Type B pancreatic cell (in vitro differentiated cells): Measurements from ENCODE around the gene GCNT1. TPM values are rescaled to one million over a fixed set of nuclear protein-coding genes. Genes with fewer than 3 reads are reported as not detected.
"Not testable (repeated sequence)": the region's sequence is repeated elsewhere in the genome, so short reads cannot be mapped to it uniquely, and the experiment has no call there.

ENCODE experiments used
- DNase-seq: peaks from one replicate; pipeline ENCODE4 v3.0.0; 2021; ENCODE audit warnings: mixed read lengths; ENCODE audit not compliant: unreplicated experiment; ENCODE audit errors: extremely low spot score
- H3K27ac Mint-ChIP-seq: 2 replicates; pipeline ENCODE4 v1.8.0; 2021; ENCODE audit warnings: mild to moderate bottlenecking, mixed read lengths
- H3K27me3 Mint-ChIP-seq: 2 replicates; pipeline ENCODE4 v1.8.0; 2021; ENCODE audit warnings: mixed read lengths
- H3K36me3 Mint-ChIP-seq: 2 replicates; pipeline ENCODE4 v1.8.0; 2021; ENCODE audit warnings: mixed read lengths
- H3K4me1 Mint-ChIP-seq: one replicate; pipeline ENCODE4 v1.8.0; 2021; ENCODE audit warnings: mixed read lengths; ENCODE audit not compliant: unreplicated experiment
- H3K4me3 Mint-ChIP-seq: 2 replicates; pipeline ENCODE4 v1.8.0; 2021; ENCODE audit warnings: mild to moderate bottlenecking, mixed read lengths
- H3K9me3 Mint-ChIP-seq: 2 replicates; pipeline ENCODE4 v1.8.0; 2021; ENCODE audit warnings: mixed read lengths
- total RNA-seq: library from RNA; stranded (reverse); gene quantifications from 2 replicates; pipeline ENCODE4 v1.2.1, GENCODE V29; 2021; ENCODE audit warnings: low replicate concordance
- TF ChIP-seq, protein P1 (sequence below): fragments of 200-600 bp; sonication (generic); conservative IDR thresholded peaks from 2 replicates; pipeline ENCODE4 v1.5.0; 2021; ENCODE audit warnings: antibody characterized with exemption, mild to moderate bottlenecking

GCNT1 gene
- total RNA-seq, 1 donor from 2014 or later, result 23.8 TPM

DNA sequence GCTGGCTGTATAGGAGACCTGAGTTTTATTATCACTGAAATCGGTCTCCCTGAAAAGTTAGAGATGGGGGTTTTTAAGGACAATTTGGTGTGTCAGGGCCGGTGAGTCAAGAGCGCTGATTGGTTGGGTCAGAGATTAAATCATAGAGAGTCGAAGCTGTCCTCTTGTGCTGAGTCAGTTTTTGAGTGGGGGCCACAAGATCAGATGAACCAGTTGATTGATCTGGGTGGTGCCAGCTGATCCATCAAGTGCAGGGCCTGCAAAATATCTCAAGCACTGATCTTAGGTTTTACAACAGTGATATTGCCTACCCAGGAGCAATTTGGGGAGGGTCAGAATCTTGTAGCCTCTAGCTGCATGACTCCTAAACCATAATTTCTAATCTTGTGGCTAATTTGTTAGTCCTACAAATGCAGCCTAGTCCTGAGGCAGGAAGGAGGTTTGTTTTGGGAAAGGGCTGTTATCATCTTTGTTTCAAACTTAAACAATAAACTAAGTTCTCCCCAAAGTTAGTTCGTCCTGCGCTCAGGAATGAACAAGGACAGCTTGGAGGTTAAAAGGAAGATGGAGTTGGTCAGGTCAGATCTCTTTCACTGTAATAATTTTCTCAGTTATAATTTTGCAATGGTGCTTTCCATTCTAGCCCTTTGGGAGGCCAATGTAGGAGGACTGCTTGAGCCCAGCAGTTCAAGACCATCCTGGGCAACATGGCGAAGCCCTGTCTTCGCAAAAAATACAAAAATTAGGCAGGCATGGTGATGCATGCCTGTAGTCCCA lies 33.1 kb upstream of the GCNT1 start:
- Mint-ChIP-seq H3K4me3 (no peak overlapping the region), H3K4me1 (peaks cover 8% of the 10 kb centered on the region), H3K27ac (no peak overlapping the region), H3K9me3 (no peaks in the 10 kb centered on the region), H3K27me3 (no peaks in the 10 kb centered on the region), H3K36me3 (peaks cover 3% of the 10 kb centered on the region)
- no peak for DNase-seq
- TF ChIP-seq, protein P1, sequence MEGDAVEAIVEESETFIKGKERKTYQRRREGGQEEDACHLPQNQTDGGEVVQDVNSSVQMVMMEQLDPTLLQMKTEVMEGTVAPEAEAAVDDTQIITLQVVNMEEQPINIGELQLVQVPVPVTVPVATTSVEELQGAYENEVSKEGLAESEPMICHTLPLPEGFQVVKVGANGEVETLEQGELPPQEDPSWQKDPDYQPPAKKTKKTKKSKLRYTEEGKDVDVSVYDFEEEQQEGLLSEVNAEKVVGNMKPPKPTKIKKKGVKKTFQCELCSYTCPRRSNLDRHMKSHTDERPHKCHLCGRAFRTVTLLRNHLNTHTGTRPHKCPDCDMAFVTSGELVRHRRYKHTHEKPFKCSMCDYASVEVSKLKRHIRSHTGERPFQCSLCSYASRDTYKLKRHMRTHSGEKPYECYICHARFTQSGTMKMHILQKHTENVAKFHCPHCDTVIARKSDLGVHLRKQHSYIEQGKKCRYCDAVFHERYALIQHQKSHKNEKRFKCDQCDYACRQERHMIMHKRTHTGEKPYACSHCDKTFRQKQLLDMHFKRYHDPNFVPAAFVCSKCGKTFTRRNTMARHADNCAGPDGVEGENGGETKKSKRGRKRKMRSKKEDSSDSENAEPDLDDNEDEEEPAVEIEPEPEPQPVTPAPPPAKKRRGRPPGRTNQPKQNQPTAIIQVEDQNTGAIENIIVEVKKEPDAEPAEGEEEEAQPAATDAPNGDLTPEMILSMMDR, result no peak

DNA sequence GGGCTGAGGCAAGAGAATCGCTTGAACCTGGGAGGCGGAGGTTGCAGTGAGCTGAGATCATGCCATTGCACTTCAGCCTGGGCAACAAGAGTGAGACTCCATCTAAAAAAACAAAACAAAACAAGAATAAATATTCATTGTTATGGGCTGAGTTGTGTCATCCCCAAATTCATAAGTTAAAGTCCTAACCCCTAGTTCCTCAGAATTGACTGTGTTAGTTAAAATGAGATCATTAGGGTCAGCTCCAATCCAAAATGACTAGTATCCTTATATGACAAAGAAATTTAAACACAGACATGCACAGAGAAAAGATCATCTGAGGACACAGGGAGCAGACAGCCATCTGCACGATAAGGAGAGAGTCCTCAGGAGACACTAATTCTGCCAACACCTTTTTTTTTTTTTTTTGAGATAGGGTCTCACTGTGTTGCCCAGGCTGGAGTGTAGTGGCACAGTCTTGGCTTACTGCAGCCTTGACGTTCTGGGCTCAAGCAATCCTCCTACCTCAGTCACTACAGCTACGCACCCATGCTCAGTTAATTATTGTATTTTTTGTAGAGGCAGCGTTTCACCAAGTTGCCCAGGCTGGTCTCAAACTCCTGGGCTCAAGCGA lies 32.1 kb upstream of the GCNT1 start:
- Mint-ChIP-seq H3K4me1 (peaks cover 8% of the 10 kb centered on the region), H3K36me3 (peaks cover 3% of the 10 kb centered on the region), H3K9me3 (no peaks in the 10 kb centered on the region), H3K27me3 (no peaks in the 10 kb centered on the region), H3K27ac (no peak overlapping the region), H3K4me3 (no peak overlapping the region)
- DNase-seq, result no peak
- TF ChIP-seq, protein P1, result no peak

DNA sequence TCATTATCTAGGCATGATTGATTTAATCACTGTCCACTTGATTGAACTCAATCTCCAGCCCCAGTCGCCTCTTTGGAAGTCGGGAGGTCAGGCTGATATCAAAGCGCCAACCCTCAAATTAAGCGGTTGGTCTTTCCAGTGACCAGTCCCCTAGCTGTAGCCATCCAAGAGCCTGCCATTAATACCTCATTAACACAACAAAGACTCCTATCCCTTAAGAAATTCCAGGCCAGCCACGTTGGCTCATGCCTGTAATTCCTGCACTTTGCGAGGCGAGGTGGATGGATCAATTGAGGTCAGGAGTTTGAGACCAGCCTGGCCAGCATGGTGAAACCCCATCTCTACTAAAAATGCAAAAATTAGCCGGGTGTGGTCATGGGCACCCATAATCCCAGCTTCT lies 27.4 kb upstream of the GCNT1 start:
- TF ChIP-seq, protein P1, result no peak
- H3K36me3 Mint-ChIP-seq, result no peaks in the 10 kb centered on the region
- DNase-seq, result no peak
- no peaks in the 10 kb centered on the region for H3K27me3 Mint-ChIP-seq
- H3K27ac Mint-ChIP-seq, result no peak overlapping the region
- H3K9me3 Mint-ChIP-seq, result no peaks in the 10 kb centered on the region
- H3K4me3 Mint-ChIP-seq, result no peak overlapping the region
- H3K4me1 Mint-ChIP-seq, result no peaks in the 10 kb centered on the region

DNA sequence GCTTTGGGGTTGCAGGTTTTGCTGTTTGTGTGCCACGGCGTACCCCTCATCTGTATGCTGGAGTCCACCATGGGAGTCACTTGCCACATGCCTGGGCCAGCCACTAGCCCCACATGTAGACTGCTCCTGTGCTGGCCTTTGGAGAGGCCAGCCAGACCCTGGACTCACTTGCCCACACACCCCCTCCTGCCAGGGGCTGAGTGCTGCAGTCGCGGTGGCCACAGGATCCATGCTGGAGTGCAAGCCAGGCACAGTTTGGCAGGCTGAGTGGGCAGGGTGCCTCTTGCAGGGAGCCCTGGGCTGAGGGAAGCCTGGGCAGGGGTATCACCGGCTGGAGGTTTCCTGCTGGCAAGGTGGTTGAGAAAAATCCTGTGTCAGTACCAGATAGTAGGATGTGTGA lies 25.6 kb upstream of the GCNT1 start:
- TF ChIP-seq, protein P1, result no peak
- H3K9me3 Mint-ChIP-seq, result no peaks in the 10 kb centered on the region
- no peaks in the 10 kb centered on the region for H3K36me3 Mint-ChIP-seq
- H3K27me3 Mint-ChIP-seq, result no peaks in the 10 kb centered on the region
- no peak for DNase-seq
- H3K4me3 Mint-ChIP-seq, result no peak overlapping the region
- H3K4me1 Mint-ChIP-seq, result no peaks in the 10 kb centered on the region
- no peak overlapping the region for H3K27ac Mint-ChIP-seq

DNA sequence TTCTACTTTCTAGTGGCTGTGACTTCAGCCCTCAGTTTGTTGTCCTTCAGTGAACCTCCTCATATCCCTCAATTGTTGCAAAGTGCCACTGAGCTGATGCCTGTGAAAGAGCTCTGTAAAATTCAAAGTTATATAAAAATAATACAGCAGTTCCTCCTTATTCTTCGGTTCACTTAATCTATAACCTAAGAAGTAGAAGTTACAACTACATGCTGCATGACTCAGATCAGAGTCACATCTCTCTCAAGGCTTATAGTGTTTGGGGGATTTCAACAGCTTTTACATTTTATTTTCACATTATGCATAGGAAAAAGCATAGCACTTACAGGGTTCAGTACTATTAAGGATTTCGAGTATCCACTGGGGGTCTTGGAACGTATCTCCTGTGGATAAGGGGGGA lies 25.1 kb upstream of the GCNT1 start:
- H3K4me1 Mint-ChIP-seq, result no peaks in the 10 kb centered on the region
- H3K36me3 Mint-ChIP-seq, result no peaks in the 10 kb centered on the region
- no peak overlapping the region for H3K27ac Mint-ChIP-seq
- H3K4me3 Mint-ChIP-seq, result no peak overlapping the region
- DNase-seq, result no peak
- no peaks in the 10 kb centered on the region for H3K27me3 Mint-ChIP-seq
- TF ChIP-seq, protein P1, result no peak
- H3K9me3 Mint-ChIP-seq, result no peaks in the 10 kb centered on the region

DNA sequence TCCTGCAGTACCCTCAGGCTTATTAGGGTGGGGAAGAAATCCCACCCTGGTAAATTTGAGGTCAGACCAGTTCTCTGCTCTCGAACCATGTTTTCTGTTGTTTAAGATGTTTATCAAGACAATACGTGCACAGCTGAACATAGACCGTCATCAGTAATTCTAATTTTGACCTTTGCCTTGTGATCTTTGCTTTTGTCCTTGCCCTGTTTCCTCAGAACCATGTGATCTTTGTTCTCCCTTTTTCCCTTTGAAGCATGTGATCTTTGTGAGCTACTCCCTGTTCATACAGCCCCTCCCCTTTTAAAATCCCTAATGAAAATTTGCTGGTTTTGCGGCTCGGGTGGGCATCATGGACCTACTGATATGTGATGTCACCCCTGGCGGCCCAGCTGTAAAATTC lies 24.1 kb upstream of the GCNT1 start:
- H3K4me1 Mint-ChIP-seq, DNase-seq, H3K27me3 Mint-ChIP-seq, H3K36me3 Mint-ChIP-seq, H3K9me3 Mint-ChIP-seq, H3K4me3 Mint-ChIP-seq: not testable (repeated sequence)
- peak overlapping the region; percentile 27 for H3K27ac Mint-ChIP-seq

DNA sequence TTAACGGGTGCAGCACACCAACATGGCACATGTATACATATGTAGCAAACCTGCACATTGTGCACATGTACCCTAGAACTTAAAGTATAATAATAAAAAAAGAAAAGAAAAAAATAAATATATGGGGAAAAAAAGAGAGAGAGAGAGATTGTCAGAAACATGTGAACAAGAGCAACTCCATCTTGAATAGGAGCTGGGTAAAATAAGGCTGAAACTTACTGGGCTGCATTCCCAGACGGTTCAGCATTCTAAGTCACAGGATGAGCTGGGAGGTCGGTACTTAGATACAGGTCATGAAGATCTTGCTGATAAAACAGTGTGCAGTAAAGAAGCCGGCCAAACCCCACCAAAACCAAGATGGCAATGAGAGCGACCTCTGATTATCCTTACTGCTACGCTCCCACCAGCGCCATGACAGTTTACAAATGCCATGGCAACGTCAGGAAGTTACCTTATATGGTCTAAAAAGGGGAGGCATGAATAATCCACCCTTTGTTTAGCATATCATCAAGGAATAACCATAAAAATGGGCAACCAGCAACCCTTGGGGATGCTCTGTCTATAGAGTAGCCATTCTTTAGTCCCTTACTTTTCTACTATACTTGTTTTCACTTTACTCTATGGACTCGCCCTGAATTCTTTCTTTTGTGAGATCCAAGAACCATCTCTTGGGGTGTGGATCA lies 21.8 kb upstream of the GCNT1 start:
- H3K27ac Mint-ChIP-seq, H3K9me3 Mint-ChIP-seq, H3K4me3 Mint-ChIP-seq, DNase-seq, H3K36me3 Mint-ChIP-seq, H3K4me1 Mint-ChIP-seq, H3K27me3 Mint-ChIP-seq: not testable (repeated sequence)
